DMS53 (cell line): ENCODE results near the gene SPI1.
A peak's percentile ranks its signal among the peaks of the same experiment; 100 is the strongest.
"Not testable (repeated sequence)": the region's sequence is repeated elsewhere in the genome, so short reads cannot be mapped to it uniquely, and the experiment has no call there.

Experiments used
- DNase-seq: peaks from one replicate; lab custom pipeline; 2025; lab: John Stamatoyannopoulos, UW

The SPI1 gene

GRCh38 chr11:47340010-47340409 lies 38.3 kb downstream of the SPI1 start:
- no peak for DNase-seq

- DNase-seq: no peak
Observed at GRCh38 chr11:47338396-47339241, 39.7 kb downstream of the SPI1 start.

- peak; percentile 89 for DNase-seq
Observed at GRCh38 chr11:47337229-47337924, 41.0 kb downstream of the SPI1 start.

GRCh38 chr11:47336595-47336994 lies 41.8 kb downstream of the SPI1 start:
- DNase-seq: no peak

GRCh38 chr11:47335733-47336132 lies 42.6 kb downstream of the SPI1 start:
- no peak for DNase-seq

- DNase-seq: not testable (repeated sequence)
Observed at GRCh38 chr11:47334699-47335411, 43.5 kb downstream of the SPI1 start.

- no peak for DNase-seq
Observed at GRCh38 chr11:47333886-47334443, 44.4 kb downstream of the SPI1 start.

- DNase-seq: no peak
Observed at GRCh38 chr11:47333526-47333845, 44.9 kb downstream of the SPI1 start.

GRCh38 chr11:47332791-47333525 lies 45.4 kb downstream of the SPI1 start:
- no peak for DNase-seq

GRCh38 chr11:47332303-47332711 lies 46.0 kb downstream of the SPI1 start:
- no peak for DNase-seq

- no peak for DNase-seq
Observed at GRCh38 chr11:47331454-47332302, 46.7 kb downstream of the SPI1 start.

- DNase-seq: no peak
Observed at GRCh38 chr11:47329987-47330931, 48.1 kb downstream of the SPI1 start.

- DNase-seq: no peak
Observed at GRCh38 chr11:47329431-47329986, 48.8 kb downstream of the SPI1 start.

GRCh38 chr11:47328449-47329390 lies 49.6 kb downstream of the SPI1 start:
- no peak for DNase-seq

- DNase-seq: no peak
Observed at GRCh38 chr11:47327949-47328348, 50.4 kb downstream of the SPI1 start.

- peak; percentile 27 for DNase-seq
Observed at GRCh38 chr11:47327025-47327424, 51.3 kb downstream of the SPI1 start.

GRCh38 chr11:47326198-47326597 lies 52.1 kb downstream of the SPI1 start:
- DNase-seq: no peak
